ENCODE results near the gene ST3GAL6.

GRCh38 chr3:98750276-98750919, 12.7 kb upstream of the ST3GAL6 start:
- TF ChIP-seq SP1 (IDR thresholded peaks at IDR 0.05; ENCODE audit: low read depth, low read length), result no peak
- no peak for TF ChIP-seq TAF1 (IDR thresholded peaks at IDR 0.05; ENCODE audit: low read depth, low read length)
